Measurements from ENCODE around the gene KRTAP1-3.
"Not testable (repeated sequence)": the region's sequence is repeated elsewhere in the genome, so short reads cannot be mapped to it uniquely, and the experiment has no call there.

Gene KRTAP1-3

DNA sequence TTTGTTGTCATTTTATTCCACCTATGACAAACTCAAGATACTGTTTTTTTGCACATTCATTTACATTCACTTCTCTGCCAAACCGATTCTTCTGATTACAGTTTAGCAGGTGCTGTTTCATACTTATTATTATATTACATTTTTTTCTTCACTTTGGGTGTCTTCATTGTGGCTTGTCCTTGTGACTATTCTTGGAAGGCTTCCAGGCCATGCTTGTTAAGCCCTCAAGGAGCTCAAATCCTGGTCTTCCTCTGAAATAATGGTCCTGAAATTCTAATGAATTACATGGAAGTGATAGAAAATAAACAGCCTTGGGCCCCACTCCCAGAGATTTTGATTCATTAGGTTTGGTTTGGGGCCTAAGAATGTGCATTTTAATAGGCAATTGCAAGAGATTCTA, 29.6 kb upstream of the KRTAP1-3 start:
- Histone ChIP-seq H3K4me1 (ENCODE audit: insufficient read depth, low read length) (no peaks in the 10 kb centered on the region), H3K27ac (ENCODE audit: low read length) (no peak overlapping the region), H3K36me3 (ENCODE audit: insufficient read depth, low read depth, low read length) (no peaks in the 10 kb centered on the region), H3K9ac (ENCODE audit: low read depth, low read length) (no peak overlapping the region), H3K27me3 (ENCODE audit: insufficient read depth, low read length) (no peaks in the 10 kb centered on the region), H3K4me3 (ENCODE audit: low read length) (no peak overlapping the region), H3K9me3 (ENCODE audit: insufficient read depth, low read depth, low read length) (no peaks in the 10 kb centered on the region)

DNA sequence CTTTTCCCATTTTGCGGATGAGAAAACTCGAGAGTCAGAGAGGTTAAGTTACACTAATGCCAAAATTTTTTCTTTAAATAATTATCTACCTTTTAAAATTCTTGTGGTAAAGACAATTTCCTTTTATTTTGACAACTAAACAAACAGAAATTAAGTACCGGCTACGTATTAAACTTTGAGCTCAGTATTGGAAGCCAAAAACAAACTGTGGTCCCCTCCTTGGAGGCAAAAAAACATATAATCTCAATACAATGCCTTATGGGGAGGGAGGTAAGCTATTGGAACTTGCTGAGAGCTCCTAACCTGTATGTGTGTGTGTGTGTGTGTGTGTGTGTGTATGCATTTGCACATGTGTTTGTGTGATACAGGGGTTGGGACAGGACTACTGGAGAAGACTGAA, 28.8 kb upstream of the KRTAP1-3 start:
- H3K9me3 ChIP-seq (ENCODE audit: insufficient read depth, low read depth, low read length) = no peaks in the 10 kb centered on the region
- H3K36me3 ChIP-seq (ENCODE audit: insufficient read depth, low read depth, low read length) = no peaks in the 10 kb centered on the region
- no peak overlapping the region for H3K4me3 ChIP-seq (ENCODE audit: low read length)
- no peak overlapping the region for H3K27ac ChIP-seq (ENCODE audit: low read length)
- H3K4me1 ChIP-seq (ENCODE audit: insufficient read depth, low read length) = no peaks in the 10 kb centered on the region
- no peaks in the 10 kb centered on the region for H3K27me3 ChIP-seq (ENCODE audit: insufficient read depth, low read length)
- H3K9ac ChIP-seq (ENCODE audit: low read depth, low read length) = no peak overlapping the region

DNA sequence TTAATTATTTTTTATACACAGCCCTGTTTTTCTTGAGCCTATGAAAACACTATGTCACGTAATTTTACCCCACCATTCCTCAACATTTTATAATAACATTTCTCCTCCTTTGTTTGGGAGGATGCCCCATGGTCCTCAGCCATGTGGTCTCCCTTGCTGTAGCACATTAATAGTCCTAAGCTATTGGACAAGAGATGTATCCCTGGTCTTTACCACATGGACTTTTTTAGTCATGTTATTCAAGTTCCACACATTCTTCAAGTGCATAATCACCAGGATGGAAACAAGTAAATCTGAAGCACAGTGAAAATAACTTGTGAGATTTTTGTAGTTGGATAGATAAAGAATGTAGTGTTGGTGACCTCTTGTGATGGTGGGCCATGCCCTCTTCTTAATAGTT, 27.3 kb upstream of the KRTAP1-3 start:
- no peak overlapping the region for H3K27ac ChIP-seq (ENCODE audit: low read length)

DNA sequence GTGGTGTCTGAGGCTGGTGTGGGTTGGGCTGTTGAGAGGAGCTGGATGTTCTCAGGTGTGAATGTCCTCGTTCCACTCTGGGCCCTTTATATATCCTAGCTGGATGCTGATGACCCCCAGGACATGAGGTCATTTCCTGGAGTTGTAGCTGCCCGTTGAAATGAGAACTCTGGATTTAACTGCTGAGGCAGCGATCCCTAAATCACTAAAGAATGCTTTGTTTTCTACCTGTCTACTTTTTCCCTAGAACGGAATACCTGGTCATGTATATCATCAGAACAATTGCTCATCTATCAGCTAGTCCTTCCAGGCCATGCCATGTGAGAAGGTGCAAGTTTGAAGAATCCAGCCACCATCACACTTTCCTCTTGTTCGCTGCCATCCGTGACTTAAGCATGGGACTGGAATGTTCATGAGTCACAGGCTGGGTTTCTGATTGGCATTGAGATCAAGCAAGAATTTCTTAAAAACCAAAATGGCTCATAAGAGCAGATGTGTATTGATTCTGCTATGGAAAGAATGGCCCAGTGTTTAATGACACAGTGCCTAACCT, 25.5 kb upstream of the KRTAP1-3 start, which contains the start of gene KRTAP2-3:
Gene KRTAP2-3 (minus strand): TSS at position 63 of the 553 bp plus-strand sequence. CDS start 64 bp downstream, outside the sequence.
- Histone ChIP-seq H3K4me1 (ENCODE audit: insufficient read depth, low read length) (no peaks in the 10 kb centered on the region), H3K27me3 (ENCODE audit: insufficient read depth, low read length) (no peaks in the 10 kb centered on the region), H3K27ac (ENCODE audit: low read length) (no peak within 1 kb of the TSS), H3K4me3 (ENCODE audit: low read length) (no peak within 1 kb of the TSS), H3K9me3 (ENCODE audit: insufficient read depth, low read depth, low read length) (no peaks in the 10 kb centered on the region), H3K9ac (ENCODE audit: low read depth, low read length) (no peak within 1 kb of the TSS), H3K36me3 (ENCODE audit: insufficient read depth, low read depth, low read length) (no peaks in the 10 kb centered on the region)

More for the DNA sequence above, 27.3 kb upstream of the KRTAP1-3 start:
- H3K9me3 ChIP-seq (ENCODE audit: insufficient read depth, low read depth, low read length) = no peaks in the 10 kb centered on the region
- H3K27me3 ChIP-seq (ENCODE audit: insufficient read depth, low read length) = no peaks in the 10 kb centered on the region
- no peak overlapping the region for H3K9ac ChIP-seq (ENCODE audit: low read depth, low read length)
- H3K4me1 ChIP-seq (ENCODE audit: insufficient read depth, low read length) = no peaks in the 10 kb centered on the region
- H3K36me3 ChIP-seq (ENCODE audit: insufficient read depth, low read depth, low read length) = no peaks in the 10 kb centered on the region
- H3K4me3 ChIP-seq (ENCODE audit: low read length) = no peak overlapping the region

DNA sequence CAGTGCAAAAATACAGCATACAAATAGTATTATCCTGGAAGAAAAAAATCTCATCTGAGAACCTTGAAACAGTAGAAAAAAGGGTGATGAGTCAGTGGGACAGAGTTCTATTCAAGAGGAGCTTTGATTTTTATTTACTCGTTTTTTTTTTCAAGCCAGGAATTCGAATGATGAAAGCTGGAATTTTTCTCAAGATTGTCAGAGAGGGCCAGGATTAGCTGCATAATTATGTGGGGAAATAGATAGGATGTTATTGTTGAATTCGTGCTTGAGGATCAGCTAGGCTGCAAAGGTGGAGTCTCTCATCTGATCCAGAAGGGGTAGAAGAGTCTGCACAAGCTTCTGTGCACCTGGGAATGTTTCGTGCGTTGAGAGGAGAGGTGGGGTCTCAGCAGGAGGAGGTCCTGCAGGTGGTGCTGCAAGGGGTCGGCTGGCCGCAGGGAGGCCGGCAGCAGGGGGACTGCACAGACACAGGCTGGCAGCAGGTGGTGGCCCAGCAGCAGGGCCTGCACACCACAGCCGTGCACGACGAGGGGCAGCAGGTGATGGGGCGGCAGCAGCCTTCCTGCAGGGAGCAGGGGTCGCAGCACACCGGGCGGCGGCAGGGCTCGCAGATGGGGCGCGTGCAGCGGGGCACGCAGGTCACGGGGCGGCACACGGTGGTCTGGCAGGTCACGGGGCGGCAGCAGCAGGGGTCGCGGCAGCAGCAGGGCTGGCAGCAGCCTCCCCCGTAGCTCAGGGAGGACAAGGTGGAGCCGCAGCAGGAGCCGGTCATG, 24.8 kb upstream of the KRTAP1-3 start:
- not testable (repeated sequence) for H3K4me1 ChIP-seq (ENCODE audit: insufficient read depth, low read length); H3K27me3 ChIP-seq (ENCODE audit: insufficient read depth, low read length); H3K9me3 ChIP-seq (ENCODE audit: insufficient read depth, low read depth, low read length); H3K9ac ChIP-seq (ENCODE audit: low read depth, low read length); H3K36me3 ChIP-seq (ENCODE audit: insufficient read depth, low read depth, low read length); H3K4me3 ChIP-seq (ENCODE audit: low read length); H3K27ac ChIP-seq (ENCODE audit: low read length)

DNA sequence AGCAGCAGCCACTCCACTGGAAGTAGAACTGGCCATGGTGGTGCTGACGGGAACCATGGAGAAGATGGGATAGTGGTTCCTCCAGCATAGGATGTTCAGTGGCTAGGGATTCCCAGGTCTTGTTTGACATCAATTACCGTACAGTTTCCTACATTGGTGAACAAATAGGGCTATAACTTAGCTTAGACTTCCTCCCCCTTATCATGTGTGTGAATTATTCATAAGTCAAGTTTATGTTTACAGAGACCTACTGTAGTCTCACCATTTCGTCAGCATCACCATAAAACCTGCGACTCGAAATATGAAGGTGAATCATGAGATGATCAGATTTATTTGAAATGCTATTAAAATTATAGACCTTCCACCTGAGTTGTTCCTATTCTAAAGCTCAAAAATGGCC, 24.1 kb upstream of the KRTAP1-3 start:
- Histone ChIP-seq H3K9me3 (ENCODE audit: insufficient read depth, low read depth, low read length) (no peaks in the 10 kb centered on the region), H3K36me3 (ENCODE audit: insufficient read depth, low read depth, low read length) (no peaks in the 10 kb centered on the region), H3K4me3 (ENCODE audit: low read length) (no peak overlapping the region), H3K4me1 (ENCODE audit: insufficient read depth, low read length) (no peaks in the 10 kb centered on the region), H3K9ac (ENCODE audit: low read depth, low read length) (no peak overlapping the region), H3K27me3 (ENCODE audit: insufficient read depth, low read length) (no peaks in the 10 kb centered on the region), H3K27ac (ENCODE audit: low read length) (no peak overlapping the region)

DNA sequence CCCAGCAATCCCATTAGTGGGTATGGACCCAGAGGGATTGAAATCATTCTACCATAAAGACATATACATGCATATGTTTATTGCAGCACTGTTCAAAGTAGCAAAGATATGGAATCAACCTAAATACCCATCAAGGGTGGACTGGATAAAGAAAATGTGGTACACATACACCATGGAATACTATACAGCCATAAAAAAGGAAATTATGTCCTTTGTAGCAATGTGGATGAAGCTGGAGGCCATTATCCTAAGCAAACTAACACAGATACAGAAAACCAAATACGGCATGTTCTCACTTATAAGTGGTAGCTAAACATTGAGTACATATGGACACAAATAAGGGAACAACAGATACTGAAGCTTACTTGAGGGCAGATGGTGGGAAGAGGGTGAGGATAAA, 22.9 kb upstream of the KRTAP1-3 start:
- Histone ChIP-seq H3K9ac (ENCODE audit: low read depth, low read length) (no peak overlapping the region), H3K27me3 (ENCODE audit: insufficient read depth, low read length) (no peaks in the 10 kb centered on the region), H3K27ac (ENCODE audit: low read length) (no peak overlapping the region), H3K4me1 (ENCODE audit: insufficient read depth, low read length) (no peaks in the 10 kb centered on the region), H3K9me3 (ENCODE audit: insufficient read depth, low read depth, low read length) (no peaks in the 10 kb centered on the region), H3K4me3 (ENCODE audit: low read length) (no peak overlapping the region), H3K36me3 (ENCODE audit: insufficient read depth, low read depth, low read length) (no peaks in the 10 kb centered on the region)

DNA sequence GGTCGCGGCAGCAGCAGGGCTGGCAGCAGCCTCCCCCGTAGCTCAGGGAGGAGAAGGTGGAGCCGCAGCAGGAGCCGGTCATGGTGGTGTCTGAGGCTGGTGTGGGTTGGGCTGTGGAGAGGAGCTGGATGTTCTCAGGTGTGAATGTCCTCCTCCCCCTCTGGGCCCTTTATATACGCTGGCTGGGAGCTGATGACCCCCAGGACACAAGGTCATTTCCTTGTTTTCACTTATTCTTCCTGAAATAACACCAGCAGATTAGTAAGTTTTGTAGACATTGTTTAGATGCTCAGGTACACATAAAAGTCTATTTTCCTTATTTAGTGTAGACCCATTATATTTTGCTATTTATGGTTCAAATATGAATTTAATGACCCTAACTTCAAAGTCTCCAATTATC, 20.5 kb upstream of the KRTAP1-3 start, which contains the start of gene KRTAP2-2:
Gene KRTAP2-2 (minus strand): TSS at position 101 of the 400 bp plus-strand sequence. CDS start 19 bp downstream, at position 82.
- H3K9ac ChIP-seq (ENCODE audit: low read depth, low read length); H3K27me3 ChIP-seq (ENCODE audit: insufficient read depth, low read length); H3K4me1 ChIP-seq (ENCODE audit: insufficient read depth, low read length); H3K27ac ChIP-seq (ENCODE audit: low read length); H3K9me3 ChIP-seq (ENCODE audit: insufficient read depth, low read depth, low read length); H3K4me3 ChIP-seq (ENCODE audit: low read length); H3K36me3 ChIP-seq (ENCODE audit: insufficient read depth, low read depth, low read length): not testable (repeated sequence)

DNA sequence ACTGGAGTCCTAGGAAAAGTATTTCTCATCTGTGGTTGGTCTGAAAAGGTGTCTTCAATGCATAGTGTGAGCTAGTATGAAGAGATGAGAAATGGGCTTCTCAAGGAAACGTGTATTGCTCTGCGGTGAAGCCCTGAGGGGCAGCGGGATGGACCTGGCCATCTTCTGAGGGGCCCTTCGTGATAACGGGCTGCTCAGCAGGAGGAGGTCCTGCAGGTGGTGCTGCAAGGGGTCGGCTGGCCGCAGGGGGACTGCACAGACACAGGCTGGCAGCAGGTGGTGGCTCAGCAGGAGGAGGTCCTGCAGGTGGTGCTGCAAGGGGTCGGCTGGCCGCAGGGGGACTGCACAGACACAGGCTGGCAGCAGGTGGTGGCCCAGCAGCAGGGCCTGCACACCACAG, 19.9 kb upstream of the KRTAP1-3 start:
- H3K27ac ChIP-seq (ENCODE audit: low read length); H3K36me3 ChIP-seq (ENCODE audit: insufficient read depth, low read depth, low read length); H3K9ac ChIP-seq (ENCODE audit: low read depth, low read length); H3K27me3 ChIP-seq (ENCODE audit: insufficient read depth, low read length); H3K9me3 ChIP-seq (ENCODE audit: insufficient read depth, low read depth, low read length); H3K4me1 ChIP-seq (ENCODE audit: insufficient read depth, low read length); H3K4me3 ChIP-seq (ENCODE audit: low read length): not testable (repeated sequence)

DNA sequence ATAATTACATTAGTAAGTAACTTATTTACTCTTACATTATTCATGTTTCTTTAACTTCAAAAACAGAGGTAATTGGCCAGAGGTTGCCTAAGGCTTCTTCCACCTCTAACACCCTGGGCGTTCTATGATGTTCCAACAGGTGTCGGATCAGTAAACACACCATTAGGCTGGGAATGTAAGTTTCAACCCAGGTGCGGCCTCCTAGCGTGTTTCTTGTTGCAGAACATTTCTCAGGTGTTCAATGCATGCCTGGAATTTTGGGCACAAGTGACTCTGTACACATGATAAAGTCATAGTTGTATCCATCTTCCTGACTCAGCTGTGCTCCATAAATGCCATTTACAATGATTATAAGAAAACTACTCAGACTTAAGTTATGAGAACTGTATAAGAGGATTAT, 19.4 kb upstream of the KRTAP1-3 start:
- no peaks in the 10 kb centered on the region for H3K36me3 ChIP-seq (ENCODE audit: insufficient read depth, low read depth, low read length)

DNA sequence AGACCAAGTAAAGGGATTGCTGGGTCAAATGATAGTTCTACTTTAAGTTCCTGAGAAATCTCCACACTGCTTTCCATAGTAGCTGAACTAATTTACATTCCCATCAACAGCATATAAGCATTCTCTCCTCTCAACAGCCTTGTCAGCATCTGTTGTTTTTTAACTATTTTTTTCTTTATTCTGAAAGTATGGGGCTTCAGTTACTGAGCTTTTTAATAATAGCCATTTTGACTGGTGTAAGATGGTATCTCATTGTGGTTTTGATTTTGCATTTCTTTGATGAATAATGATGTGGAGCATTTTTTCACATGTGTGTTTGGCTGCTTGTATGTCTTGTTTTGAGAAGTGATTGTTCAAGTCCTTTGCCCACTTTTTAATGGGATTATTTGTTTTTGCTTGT, 17.9 kb upstream of the KRTAP1-3 start:
- H3K9me3 ChIP-seq (ENCODE audit: insufficient read depth, low read depth, low read length) = no peaks in the 10 kb centered on the region
- no peaks in the 10 kb centered on the region for H3K36me3 ChIP-seq (ENCODE audit: insufficient read depth, low read depth, low read length)
- H3K27me3 ChIP-seq (ENCODE audit: insufficient read depth, low read length) = no peaks in the 10 kb centered on the region
- no peak overlapping the region for H3K4me3 ChIP-seq (ENCODE audit: low read length)
- H3K27ac ChIP-seq (ENCODE audit: low read length) = no peak overlapping the region
- no peaks in the 10 kb centered on the region; the same call in 1 of the 2 replicates for H3K4me1 ChIP-seq (ENCODE audit: insufficient read depth, low read length)
- no peak overlapping the region for H3K9ac ChIP-seq (ENCODE audit: low read depth, low read length)

More for the DNA sequence above, 19.4 kb upstream of the KRTAP1-3 start:
- H3K27ac ChIP-seq (ENCODE audit: low read length) = no peak overlapping the region
- no peaks in the 10 kb centered on the region for H3K27me3 ChIP-seq (ENCODE audit: insufficient read depth, low read length)
- no peaks in the 10 kb centered on the region for H3K4me1 ChIP-seq (ENCODE audit: insufficient read depth, low read length)
- H3K4me3 ChIP-seq (ENCODE audit: low read length) = no peak overlapping the region
- H3K9ac ChIP-seq (ENCODE audit: low read depth, low read length) = no peak overlapping the region
- no peaks in the 10 kb centered on the region for H3K9me3 ChIP-seq (ENCODE audit: insufficient read depth, low read depth, low read length)

DNA sequence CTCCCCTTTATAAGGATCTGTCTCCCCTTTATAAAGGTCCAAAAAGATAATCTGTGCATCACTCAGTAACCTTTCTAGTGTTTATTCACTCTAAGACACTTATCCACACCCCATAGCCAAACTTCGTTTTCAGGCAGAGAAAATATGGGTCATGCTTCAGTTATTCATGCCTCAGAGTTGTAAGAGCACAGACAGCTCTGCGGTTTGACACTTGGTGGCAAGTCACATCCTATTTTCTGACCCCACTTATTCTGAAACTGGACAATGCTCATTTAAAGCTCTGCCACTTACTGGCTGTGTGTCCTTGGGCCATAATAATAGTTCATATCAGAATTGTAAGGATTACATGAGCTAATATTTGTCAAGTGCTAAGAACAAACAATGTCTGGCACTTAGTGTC, 14.4 kb upstream of the KRTAP1-3 start:
- Histone ChIP-seq H3K36me3 (ENCODE audit: insufficient read depth, low read depth, low read length) (no peaks in the 10 kb centered on the region), H3K9ac (ENCODE audit: low read depth, low read length) (no peak overlapping the region), H3K4me3 (ENCODE audit: low read length) (no peak overlapping the region), H3K27ac (ENCODE audit: low read length) (no peak overlapping the region), H3K27me3 (ENCODE audit: insufficient read depth, low read length) (no peaks in the 10 kb centered on the region), H3K9me3 (ENCODE audit: insufficient read depth, low read depth, low read length) (no peaks in the 10 kb centered on the region), H3K4me1 (ENCODE audit: insufficient read depth, low read length) (no peaks in the 10 kb centered on the region; the same call in 1 of the 2 replicates)
